Hematopoietic multipotent progenitor cell (in vitro differentiated cells): ENCODE results near the gene ZDHHC8. TPM values are rescaled to one million over a fixed set of nuclear protein-coding genes. Genes with fewer than 3 reads are reported as not detected.

ENCODE experiments used
- DNase-seq, 3 donors: peaks; one replicate each; pipeline ENCODE4 v3.0.0-alpha.2; 2011 to 2015; ENCODE audit warnings: low read depth in 2 of 3, low spot score in 2 of 3
- total RNA-seq: library from RNA; depleted of rRNA; stranded (reverse); fragments of >200 nt; gene quantifications from one replicate; pipeline ENCODE4 v1.2.3, GENCODE V29; 2012

ZDHHC8 gene
- total RNA-seq: 29.6 TPM

GRCh38 chr22:20131597-20131858, at the start of gene ZDHHC8:
TSS of gene ZDHHC8 (plus strand) at chr22:20131804. CDS start at chr22:20131948, 144 bp downstream.
- peak in 2 of 3 donors; percentile 29 to 40 for DNase-seq

DNA sequence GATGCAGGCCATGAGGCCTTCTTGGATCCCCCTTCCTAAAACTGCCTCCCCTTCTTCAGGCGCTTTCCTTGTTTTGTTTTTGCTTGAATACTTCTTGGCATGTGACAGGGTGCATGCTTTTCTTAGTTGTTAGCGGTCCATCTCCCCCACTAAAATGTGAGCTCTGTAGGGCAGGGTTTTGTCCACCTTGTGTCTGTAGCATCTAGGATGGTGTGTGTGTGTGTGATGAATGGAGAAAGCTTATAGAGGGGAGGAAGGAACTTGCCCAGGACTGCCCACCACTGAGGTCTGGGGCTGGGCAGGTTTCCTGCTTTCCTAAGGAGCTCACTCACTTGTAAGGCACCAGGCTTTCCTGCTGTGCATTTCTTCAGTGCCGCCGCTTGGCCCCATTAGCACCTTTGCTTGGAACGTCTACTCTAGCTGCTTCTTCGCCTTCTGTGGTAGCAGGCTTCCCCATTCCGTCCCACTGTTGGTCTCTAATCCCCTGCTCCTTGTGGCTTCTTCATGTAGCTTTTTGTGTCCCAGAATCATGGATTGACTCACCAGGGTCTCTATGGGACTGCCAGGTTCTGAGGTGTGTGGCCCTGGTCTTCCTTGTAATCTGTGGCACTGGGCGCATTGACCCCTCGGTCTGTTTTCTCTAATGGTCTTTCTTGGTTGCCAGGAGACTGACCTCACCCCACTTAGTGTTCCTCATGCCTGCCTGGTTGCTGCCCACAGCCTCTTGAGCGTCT, 48.3 kb upstream of the ZDHHC8 start:
- no peak for DNase-seq

DNA sequence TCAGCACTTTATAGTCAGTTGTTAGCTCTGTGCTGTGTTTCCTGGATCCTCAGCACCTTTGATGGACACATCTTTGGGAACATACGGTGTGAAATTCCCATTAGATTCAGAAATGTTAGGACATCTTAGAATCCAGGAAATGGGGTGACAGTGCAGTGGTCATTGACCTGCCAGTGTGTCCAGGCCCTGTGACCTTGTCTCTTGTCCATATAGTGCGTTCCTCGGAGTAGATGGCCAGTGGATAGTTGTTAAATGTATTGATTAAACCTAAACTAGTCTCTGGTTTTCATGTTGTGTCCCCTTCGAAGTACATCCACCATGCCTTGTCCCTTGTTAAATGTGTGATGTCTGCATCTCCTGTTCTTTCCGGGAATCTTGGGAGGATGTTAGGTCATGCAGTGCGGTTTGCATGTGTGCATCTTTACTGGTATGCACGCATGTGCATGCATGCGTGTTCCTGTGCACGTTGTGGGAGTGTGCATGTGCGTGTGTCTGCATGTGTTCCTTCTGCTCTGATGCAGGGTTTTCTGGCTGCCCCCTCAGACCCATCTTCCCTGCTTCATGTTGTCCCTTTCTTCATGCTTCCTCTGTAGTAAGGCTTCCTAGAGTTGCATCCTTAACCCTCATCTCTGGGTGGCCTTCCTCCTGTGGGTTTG, 47.6 kb upstream of the ZDHHC8 start:
- no peak for DNase-seq

DNA sequence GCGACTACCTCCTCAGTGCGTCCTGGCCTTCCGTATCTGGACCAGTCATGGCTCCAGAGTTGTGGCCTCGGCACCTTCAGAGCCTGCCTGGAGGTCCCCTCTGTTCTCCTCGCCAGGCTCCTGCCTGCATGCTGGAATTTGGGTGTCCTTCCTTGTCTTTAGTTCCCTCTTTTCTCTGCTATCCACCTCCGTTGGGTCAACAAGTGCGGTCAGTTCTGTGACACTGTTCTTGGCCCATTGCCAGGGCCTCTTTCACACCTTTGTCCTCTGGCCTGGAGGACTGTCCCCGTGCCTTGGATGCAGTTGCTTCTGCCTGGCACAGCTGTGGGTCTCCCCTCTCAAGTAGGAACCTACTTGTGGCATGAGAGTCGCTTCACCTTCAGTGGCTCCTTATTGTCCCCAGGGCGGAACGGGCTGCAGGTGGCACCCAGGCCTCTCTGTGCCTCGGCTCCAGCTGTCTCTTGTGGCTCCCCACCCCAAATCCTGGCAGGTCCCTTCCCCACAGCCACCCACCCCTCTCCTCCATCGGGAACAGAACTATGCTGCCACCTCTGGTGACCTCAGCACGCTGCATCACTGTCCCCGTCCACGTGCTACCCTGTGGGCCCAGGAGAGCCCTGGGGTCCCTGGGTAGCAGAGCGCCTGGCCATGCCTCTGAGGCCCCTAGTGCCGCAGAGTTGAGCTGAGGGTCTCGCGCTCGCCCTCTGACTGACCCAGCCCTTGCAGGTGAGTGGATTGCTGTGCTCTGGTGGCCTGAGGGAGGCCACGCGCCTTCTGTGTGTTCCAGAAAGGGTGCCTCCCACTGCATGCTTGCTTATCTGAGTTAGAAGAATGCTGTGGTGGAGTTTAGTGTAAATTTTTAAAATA, 46.8 kb upstream of the ZDHHC8 start:
- peak in 1 of 3 donors; percentile 18 for DNase-seq

DNA sequence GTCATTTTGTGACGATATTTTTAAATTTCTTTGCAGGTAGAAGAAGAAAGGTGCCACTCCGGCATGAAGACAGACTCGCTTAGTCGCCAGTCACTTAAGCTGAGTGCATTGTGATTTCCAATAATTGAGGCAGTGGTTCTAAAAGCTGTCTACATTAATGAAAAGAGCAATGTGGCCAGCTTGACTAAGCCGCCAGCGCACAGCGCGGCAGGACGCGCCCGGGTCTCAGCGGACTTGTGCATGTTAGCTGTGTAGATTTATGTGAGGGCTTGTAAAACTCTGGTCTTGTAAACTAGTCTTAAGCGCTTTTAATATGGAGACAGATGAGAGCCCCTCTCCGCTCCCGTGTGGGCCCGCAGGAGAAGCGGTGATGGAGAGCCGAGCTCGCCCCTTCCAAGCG, 46.0 kb upstream of the ZDHHC8 start:
- no peak for DNase-seq

- no peak for DNase-seq
These were observed 45.5 kb upstream of the ZDHHC8 start for GRCh38 chr22:20086101-20086599.

- no peak for DNase-seq
These were observed 44.8 kb upstream of the ZDHHC8 start for GRCh38 chr22:20086763-20087162.

DNA sequence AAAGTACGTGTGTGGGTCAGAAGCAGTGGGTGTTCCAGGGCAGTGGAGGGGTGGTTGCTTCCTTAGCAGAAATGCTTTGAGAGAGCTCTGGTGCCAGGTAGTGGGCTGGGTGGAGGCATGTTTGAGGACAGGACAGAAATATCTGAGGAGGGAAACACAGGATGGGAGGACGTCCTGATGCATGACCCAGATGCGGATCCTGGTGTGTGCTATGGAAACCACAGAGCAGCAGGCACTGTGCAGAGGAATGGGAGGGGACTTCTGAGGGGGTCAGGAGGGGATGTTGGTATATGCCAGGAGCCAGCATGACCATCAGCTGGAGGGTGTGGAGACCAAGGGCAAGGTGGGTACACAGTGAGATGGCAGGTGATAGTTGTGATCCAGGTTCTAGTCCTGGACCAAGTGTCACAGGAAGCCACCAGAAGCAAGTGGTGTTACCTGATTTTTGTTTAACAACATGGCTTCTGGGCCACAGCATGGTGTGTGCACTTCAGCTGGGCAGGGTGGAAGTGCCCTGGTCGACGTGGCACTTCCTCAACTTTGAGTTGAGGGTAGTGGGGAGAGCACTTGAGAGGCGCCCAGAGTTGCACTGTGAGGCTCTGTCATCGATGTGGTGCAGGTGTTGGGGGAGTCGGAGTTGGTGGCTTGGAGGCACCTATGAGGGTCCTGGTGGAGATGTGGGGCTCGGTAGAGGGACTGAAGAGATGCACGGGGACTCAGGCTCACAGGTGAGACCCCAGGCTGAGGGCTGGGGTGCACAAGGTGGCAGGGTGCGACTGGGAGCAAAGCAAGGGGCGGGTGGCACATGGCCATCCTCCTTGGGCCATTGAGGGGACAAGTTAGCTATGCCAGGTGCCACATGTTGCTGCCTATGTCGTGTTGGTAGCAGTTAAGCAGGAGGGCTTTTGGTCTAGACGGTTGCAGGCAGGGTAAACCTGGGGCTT, 44.0 kb upstream of the ZDHHC8 start:
- DNase-seq: no peak

DNA sequence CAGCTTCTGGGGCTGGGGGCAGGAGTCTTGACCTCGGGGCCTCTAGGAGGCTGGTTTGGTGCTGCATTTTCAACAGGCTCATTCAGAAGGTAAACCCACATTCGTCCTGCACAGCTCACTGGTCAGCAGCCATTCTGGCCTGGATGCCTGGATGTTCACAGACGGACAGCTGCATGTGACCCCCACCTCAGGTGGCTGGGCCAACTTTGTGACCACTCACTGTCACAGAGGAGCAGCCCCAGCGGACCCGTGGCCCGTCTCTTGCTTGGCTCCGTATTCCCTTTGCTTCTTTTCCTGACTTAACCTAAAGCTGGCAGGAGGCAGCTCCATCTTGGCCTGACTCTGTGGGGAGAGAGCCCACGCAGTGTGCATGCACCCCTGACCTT, 43.3 kb upstream of the ZDHHC8 start:
- DNase-seq: no peak

GRCh38 chr22:20089226-20089976, 42.2 kb upstream of the ZDHHC8 start:
- no peak for DNase-seq

DNA sequence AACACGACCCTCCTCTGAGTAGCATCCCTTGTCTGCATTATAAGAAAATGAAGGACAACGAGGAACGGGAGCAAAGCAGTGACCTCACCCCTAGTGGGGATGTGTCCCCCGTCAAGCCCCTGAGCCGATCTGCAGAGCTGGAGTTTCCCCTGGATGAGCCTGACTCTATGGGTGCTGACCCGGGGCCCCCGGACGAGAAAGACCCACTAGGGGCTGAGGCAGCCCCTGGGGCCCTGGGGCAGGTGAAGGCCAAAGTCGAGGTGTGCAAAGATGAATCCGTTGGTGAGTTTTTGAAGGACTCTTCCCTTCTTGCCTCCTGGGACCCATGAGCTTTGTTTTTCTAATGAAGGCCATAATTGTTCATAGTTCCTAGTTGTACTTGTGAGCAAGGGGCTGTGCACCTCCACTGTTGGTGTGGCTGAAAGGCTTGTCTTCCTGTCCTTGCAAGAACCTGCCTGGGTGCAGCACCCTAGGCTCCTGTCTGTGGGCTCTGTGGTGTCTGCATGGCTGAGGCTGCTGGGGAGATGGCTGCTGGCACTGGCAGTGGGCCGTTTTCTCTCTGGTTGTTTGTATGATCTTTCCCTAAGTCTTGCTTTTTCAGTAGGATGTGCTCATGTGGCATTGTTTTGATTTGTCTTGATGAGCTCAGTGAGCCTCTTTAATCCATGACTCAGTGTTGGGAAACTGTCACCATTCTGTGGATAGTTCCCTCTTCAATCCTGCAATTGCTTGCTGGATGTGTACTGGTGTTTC, 41.5 kb upstream of the ZDHHC8 start:
- no peak for DNase-seq

DNA sequence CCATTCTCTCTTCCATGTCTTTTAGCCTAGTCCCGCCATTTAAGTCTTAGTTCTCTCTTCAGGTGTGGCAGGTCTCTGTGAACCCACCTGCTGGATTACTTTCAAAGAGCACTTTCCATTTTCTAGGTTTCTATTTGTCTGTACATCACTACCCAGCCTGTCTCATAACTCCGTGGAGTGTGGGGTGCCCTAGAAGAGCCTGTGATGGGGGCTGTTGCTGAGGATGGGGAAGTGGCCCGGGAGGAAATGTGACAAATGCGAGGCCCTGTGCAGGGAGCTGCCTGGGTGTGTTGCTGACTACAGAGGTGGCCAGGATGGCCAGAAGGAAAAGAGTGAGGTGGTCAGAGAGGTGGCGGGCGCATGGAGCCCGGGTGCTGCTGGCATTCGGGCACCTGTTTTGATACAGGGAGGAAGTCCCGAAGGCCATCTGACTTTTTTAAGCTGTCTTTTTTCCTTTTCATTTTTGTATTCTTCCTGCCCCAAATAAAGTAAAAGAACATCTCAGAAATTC, 40.8 kb upstream of the ZDHHC8 start:
- no peak for DNase-seq

- DNase-seq: no peak
These were observed 39.7 kb upstream of the ZDHHC8 start for GRCh38 chr22:20091690-20092476.

- no peak for DNase-seq
These were observed 39.1 kb upstream of the ZDHHC8 start for GRCh38 chr22:20092477-20092854.

GRCh38 chr22:20093418-20094196, 38.0 kb upstream of the ZDHHC8 start:
- DNase-seq: no peak

DNA sequence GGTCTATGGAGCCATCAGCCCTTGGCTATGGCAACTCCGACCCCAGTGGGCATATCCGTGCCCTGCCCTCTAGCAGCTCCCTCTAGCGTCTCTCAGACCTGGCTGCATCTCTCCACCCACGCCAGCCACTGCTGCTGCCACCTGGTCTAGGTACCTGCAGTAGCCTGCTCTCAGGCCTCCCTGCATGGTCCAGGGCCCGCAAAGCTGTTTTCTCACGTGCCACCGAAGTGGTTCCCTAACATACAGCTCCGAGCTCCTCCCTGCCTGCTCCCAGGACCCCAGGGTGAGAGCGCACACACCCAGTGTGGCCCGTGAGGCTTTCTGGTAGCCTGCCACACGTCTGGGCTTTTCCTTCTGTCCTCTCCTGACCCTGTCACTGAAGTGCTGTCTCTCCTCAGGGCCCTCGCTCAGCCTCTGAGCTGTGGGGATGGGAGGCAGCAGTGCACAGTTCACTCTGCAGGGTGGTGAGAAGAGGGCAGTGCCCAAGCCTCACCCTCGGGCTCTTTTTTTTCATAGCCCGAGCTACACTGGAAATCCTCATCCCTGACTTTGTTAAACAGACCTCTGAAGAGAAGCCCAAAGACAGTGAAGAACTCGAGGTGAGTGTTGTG, 37.3 kb upstream of the ZDHHC8 start:
- no peak for DNase-seq

DNA sequence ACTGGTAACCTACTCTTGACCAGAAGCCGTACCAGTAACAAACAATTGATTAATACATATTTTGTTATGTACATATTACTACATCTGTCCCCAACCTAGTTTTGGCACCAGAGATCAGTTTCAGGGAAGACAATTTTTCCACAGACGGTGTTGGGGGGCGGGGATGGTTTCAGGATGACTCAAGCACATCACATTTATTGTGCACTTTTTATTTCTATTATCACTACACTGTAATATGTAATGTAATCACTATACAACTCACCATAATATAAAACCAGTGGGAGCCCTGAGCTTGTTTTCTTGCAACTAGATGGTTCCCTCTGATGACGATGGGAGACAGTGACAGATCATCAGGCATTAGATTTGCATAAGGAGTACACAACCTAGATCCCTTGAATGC, 36.1 kb upstream of the ZDHHC8 start:
- no peak for DNase-seq
